ENCODE measurements around the gene TESK1. TPM values are rescaled to one million over a fixed set of nuclear protein-coding genes. Genes with fewer than 3 reads are reported as not detected.

Gene TESK1
- total RNA-seq, 2 experiments from 2014 or later, result 29.8 to 30.9 TPM

GRCh38 chr9:35656831-35657545 lies 51.9 kb downstream of the TESK1 start:
- Mint-ChIP-seq H3K27me3 (peaks cover 4% of the 10 kb centered on the region), H3K4me1 (peaks cover 60% of the 10 kb centered on the region), H3K4me3 (peak overlapping the region; percentile 93), H3K27ac (peak overlapping the region; percentile 99), H3K36me3 (ENCODE audit: low read depth) (peaks cover 30% of the 10 kb centered on the region), H3K9me3 (no peaks in the 10 kb centered on the region)
- ChIA-PET POLR2A (no interaction called here), CTCF (interaction anchor here (0.7 to 4.9 kb wide), 20 partner anchors 8 to 159 kb away, joined by 3 to 60 read pairs (median 6); partner anchors contain the start of genes CREB3, GBA2, RGP1 and TESK1)
- DNase-seq, result no peak

DNA sequence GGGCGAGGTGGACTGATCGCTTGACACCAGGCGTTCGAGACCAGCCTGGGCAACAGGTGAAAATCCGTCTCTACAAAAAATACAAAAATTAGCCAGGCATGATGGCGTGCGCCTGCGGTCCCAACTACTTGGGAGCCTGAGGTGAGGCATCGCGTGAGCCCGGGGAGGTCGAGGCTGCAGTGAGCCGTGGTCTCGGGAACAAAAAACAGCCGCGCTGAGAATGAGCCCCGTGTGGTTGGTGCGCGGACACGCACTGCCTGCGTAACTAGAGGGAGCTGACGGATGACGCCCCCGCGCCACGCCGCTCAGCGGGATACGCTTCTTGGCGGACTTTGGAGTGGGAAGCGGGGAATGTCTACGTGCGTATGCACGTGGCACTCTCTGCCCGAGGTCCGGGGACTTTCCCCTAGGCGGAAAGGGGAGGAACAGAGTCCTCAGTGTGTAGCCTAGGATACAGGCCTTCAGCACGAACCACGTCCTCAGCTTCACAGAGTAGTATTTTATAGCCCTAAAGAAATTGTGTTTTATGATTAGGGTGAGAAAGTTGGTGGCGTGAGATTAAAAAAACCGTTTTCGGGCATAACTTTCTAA lies 52.6 kb downstream of the TESK1 start, which contains the start of gene RMRP:
Gene RMRP, minus strand, starts transcription at position 474 of the 591 bp plus-strand sequence.
- CTCF ChIA-PET, result interaction anchor here (0.6 to 4.9 kb wide), 28 partner anchors 8 to 225 kb away, joined by 3 to 60 read pairs (median 5); partner anchors contain the start of genes CREB3, GBA2, RGP1 and TESK1
- H3K4me1 Mint-ChIP-seq, result peaks cover 64% of the 10 kb centered on the region

DNA sequence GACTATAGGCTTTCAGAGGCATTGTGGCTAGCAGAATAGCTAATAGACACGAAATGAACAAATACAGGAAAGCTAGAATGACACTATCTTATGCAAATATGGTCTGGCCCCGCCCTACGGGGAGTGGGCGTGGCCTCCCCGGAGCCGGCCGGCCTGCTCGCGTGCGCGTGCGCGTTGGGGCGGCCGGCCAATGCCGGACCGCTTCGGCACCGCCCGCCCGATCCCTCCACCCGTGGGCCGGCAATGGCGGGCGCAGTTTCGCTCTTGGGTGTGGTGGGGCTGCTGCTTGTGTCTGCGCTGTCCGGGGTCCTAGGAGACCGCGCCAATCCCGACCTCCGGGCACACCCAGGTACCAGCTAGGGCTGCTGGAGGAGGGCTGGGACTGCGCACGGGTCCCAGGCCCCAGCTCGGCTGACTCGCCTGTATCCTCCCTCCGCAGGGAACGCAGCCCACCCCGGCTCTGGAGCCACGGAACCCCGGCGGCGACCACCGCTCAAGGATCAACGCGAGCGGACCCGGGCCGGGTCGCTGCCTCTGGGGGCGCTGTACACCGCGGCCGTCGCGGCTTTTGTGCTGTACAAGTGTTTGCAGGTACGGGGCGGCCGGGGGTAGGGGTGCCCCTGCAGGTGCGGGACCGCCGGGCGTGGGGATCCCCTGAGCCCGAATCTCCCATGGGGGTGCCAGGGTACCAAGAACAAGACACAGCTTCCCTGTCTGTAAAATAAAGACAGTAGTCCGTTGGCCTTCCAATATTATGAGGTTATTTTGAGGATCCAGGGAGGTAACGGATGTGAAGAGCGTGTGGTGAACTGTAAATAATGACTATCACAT lies 53.3 kb downstream of the TESK1 start, which contains the start of gene CCDC107:
Gene CCDC107, plus strand, starts transcription at position 156 of the 831 bp plus-strand sequence. Its CDS starts 88 bp downstream, at position 244.
- CTCF ChIA-PET, result interaction anchor here (0.6 to 4.9 kb wide), 35 partner anchors 9 to 224 kb away, joined by 3 to 60 read pairs (median 5); partner anchors contain the start of genes CREB3, GBA2, RGP1 and TESK1
- Mint-ChIP-seq H3K4me1 (peaks cover 71% of the 10 kb centered on the region), H3K27ac (peak within 1 kb of the TSS; percentile 99), H3K4me3 (peak within 1 kb of the TSS; percentile 93), H3K9me3 (no peaks in the 10 kb centered on the region), H3K36me3 (ENCODE audit: low read depth) (peaks cover 41% of the 10 kb centered on the region), H3K27me3 (peaks cover 4% of the 10 kb centered on the region)
- POLR2A ChIA-PET, result interaction anchor here (0.9 kb wide), 1 partner anchor 91 kb away, joined by 3 read pairs; the partner anchor contains the start of genes GBA2 and RGP1
- DNase-seq, result peak; percentile 80

More for the DNA sequence above, 52.6 kb downstream of the TESK1 start, which contains the start of gene RMRP:
- H3K27me3 Mint-ChIP-seq, result peaks cover 4% of the 10 kb centered on the region
- peak; percentile 91 for DNase-seq
- peaks cover 37% of the 10 kb centered on the region for H3K36me3 Mint-ChIP-seq (ENCODE audit: low read depth)
- POLR2A ChIA-PET, result interaction anchor here (0.9 kb wide), 1 partner anchor 92 kb away, joined by 3 read pairs; the partner anchor contains the start of genes GBA2 and RGP1
- H3K9me3 Mint-ChIP-seq, result no peaks in the 10 kb centered on the region
- peak within 1 kb of the TSS; percentile 93 for H3K4me3 Mint-ChIP-seq
- peak within 1 kb of the TSS; percentile 99 for H3K27ac Mint-ChIP-seq

- POLR2A ChIA-PET, result no interaction called here
- peaks cover 77% of the 10 kb centered on the region for H3K4me1 Mint-ChIP-seq
Measured at GRCh38 chr9:35658968-35659220, 53.8 kb downstream of the TESK1 start.

DNA sequence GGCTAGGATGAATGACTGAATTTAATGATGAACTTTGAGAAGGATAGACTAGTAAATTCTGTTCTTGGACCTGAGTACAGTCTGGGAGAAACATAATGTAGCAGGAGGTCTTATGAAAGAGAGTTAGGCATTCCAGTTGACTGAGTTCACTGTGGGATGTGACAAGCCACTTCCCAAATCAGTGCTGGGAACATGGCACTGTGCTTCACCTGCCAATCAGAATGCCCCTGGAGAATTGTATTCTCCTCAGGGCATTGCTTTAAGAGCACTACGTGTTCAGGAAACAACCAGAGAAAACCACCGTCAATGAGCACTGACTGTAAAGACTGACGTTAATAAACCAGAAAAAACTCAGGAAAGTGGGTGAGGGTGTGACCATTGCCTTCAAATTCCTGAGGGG lies 54.3 kb downstream of the TESK1 start:
- Mint-ChIP-seq H3K4me1 (peaks cover 80% of the 10 kb centered on the region), H3K9me3 (no peaks in the 10 kb centered on the region), H3K36me3 (ENCODE audit: low read depth) (peaks cover 42% of the 10 kb centered on the region), H3K27me3 (peaks cover 4% of the 10 kb centered on the region), H3K27ac (peak overlapping the region; percentile 82), H3K4me3 (peak overlapping the region; percentile 93)
- DNase-seq, result no peak
- POLR2A ChIA-PET, result no interaction called here
- CTCF ChIA-PET, result interaction anchor here (0.7 to 4.9 kb wide), 14 partner anchors 11 to 97 kb away, joined by 3 to 60 read pairs (median 7); partner anchors contain the start of genes CREB3, GBA2, RGP1 and TESK1

More at GRCh38 chr9:35658968-35659220, 53.8 kb downstream of the TESK1 start:
- H3K27me3 Mint-ChIP-seq, result peaks cover 4% of the 10 kb centered on the region
- peaks cover 42% of the 10 kb centered on the region for H3K36me3 Mint-ChIP-seq (ENCODE audit: low read depth)
- peak overlapping the region; percentile 82 for H3K27ac Mint-ChIP-seq
- H3K9me3 Mint-ChIP-seq, result no peaks in the 10 kb centered on the region
- no peak for DNase-seq
- H3K4me3 Mint-ChIP-seq, result peak overlapping the region; percentile 93
- CTCF ChIA-PET, result interaction anchor here (0.7 to 4.9 kb wide), 16 partner anchors 11 to 97 kb away, joined by 3 to 60 read pairs (median 6); partner anchors contain the start of genes CREB3, GBA2, RGP1 and TESK1

Small RNA genes within 50 kb of the gene (microRNA-seq; reads per million reads assigned to microRNA genes)
- gene MIR4667 (ENCODE audit: borderline microRNAs expressed, borderline replicate concordance), result 0.63 reads per million

Other genes starting within 250 kb of the TESK1 start
- gene RUSC2, start 115.2 kb upstream of the TESK1 start, total RNA-seq, result 1 to 10 TPM; 3.6 to 4.0 TPM
- 1 to 10 TPM; 5.4 to 7.1 TPM for gene CD72, start 13.2 kb downstream of the TESK1 start, total RNA-seq
- gene SIT1, start 45.7 kb downstream of the TESK1 start, total RNA-seq, result 100 to 1,000 TPM; 195 to 202 TPM
- over 10,000 TPM in 1 of 2 experiments, 1,000 to 10,000 TPM in 1; 1,959 to 11,185 TPM for gene RMRP, start 52.8 kb downstream of the TESK1 start, total RNA-seq
- gene CCDC107, start 53.0 kb downstream of the TESK1 start, total RNA-seq, result 10 to 100 TPM; 30.7 to 30.9 TPM
- gene ARHGEF39, start 59.9 kb downstream of the TESK1 start, total RNA-seq, result 10 to 100 TPM; 11.8 to 13.5 TPM
- under 1 TPM in 1 of 2 experiments, not detected in 1; 0.40 TPM for gene CA9, start 68.7 kb downstream of the TESK1 start, total RNA-seq
- 10 to 100 TPM; 13.1 to 13.4 TPM for gene TPM2, start 84.7 kb downstream of the TESK1 start, total RNA-seq
- gene TLN1, start 126.9 kb downstream of the TESK1 start, total RNA-seq, result 100 to 1,000 TPM; 362 to 422 TPM
- 10 to 100 TPM; 18.1 to 18.3 TPM for gene CREB3, start 127.4 kb downstream of the TESK1 start, total RNA-seq
- gene GBA2, start 144.0 kb downstream of the TESK1 start, total RNA-seq, result 10 to 100 TPM; 42.8 to 44.1 TPM
- gene RGP1, start 144.0 kb downstream of the TESK1 start, total RNA-seq, result 10 to 100 TPM; 24.7 to 28.4 TPM
- not detected for gene MSMP, start 149.0 kb downstream of the TESK1 start, total RNA-seq
- gene NPR2, start 186.3 kb downstream of the TESK1 start, total RNA-seq, result 10 to 100 TPM in 1 of 2 experiments, 1 to 10 TPM in 1; 8.7 to 11.7 TPM
- gene SPAG8, start 207.0 kb downstream of the TESK1 start, total RNA-seq, result 1 to 10 TPM; 1.8 to 2.5 TPM
- 10 to 100 TPM; 56.5 to 69.9 TPM for gene HINT2, start 209.8 kb downstream of the TESK1 start, total RNA-seq
- gene FAM221B, start 223.5 kb downstream of the TESK1 start, total RNA-seq, result not detected
- gene TMEM8B, start 224.0 kb downstream of the TESK1 start, total RNA-seq, result 1 to 10 TPM; 3.8 to 4.0 TPM